Raji (cell line): ENCODE results near the gene FASTK.

Source experiments
- POLR2A ChIP-seq: IDR thresholded peaks from 2 replicates; pipeline ENCODE4 v1.6.1; 2011; ENCODE audit warnings: low read depth, low read length, control low read depth; ENCODE audit not compliant: insufficient read depth

Gene FASTK

DNA sequence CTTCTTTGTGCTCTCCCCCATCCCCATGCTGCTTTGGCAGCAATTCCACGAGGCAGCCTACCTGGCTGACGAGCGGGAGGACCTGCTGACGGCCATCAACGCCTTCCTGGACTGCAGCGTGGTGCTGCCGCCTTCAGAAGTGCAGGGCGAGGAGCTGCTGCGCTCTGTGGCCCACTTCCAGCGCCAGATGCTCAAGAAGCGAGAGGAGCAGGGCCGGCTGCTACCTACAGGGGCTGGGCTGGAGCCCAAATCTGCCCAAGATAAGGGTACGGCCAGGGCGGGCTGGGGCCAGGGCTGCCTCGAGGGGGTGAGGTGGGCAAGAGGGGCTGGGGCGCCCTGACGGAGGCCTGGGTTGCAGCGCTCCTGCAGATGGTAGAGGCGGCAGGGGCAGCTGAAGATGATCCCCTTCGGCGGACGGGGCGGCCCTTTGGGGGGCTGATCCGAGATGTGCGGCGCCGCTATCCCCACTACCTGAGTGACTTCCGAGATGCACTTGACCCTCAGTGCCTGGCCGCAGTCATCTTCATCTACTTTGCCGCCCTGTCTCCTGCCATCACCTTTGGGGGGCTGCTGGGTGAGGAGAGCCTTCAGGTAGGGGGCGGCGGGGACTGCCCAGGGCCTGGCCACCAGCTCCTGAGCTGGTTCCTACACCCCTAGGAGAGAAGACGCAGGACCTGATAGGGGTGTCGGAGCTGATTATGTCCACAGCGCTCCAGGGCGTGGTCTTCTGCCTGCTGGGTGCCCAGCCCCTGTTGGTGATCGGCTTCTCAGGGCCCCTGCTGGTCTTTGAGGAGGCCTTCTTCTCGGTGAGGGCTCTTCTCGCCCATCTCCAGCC lies 9.4 kb downstream of the FASTK start:
- no peak for TF ChIP-seq POLR2A

DNA sequence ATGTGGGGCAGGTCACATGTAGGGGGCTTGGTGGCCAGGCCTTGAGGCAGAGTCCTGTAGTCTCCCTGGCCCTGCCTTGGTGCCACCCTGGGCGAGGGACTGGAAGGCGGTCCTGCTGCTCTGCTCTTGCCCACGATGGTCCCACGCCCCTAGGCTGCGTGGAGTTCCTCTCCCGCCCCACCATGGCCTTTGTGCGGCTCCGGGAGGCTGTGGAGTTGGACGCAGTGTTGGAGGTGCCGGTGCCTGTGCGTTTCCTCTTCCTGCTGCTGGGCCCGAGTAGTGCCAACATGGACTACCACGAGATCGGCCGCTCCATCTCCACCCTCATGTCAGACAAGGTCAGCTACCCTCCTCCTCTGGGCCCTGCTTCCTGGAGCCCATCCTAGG lies 10.0 kb downstream of the FASTK start:
- TF ChIP-seq POLR2A, result no peak

GRCh38 chr7:151069841-151070573 lies 10.6 kb downstream of the FASTK start:
- no peak for TF ChIP-seq POLR2A

DNA sequence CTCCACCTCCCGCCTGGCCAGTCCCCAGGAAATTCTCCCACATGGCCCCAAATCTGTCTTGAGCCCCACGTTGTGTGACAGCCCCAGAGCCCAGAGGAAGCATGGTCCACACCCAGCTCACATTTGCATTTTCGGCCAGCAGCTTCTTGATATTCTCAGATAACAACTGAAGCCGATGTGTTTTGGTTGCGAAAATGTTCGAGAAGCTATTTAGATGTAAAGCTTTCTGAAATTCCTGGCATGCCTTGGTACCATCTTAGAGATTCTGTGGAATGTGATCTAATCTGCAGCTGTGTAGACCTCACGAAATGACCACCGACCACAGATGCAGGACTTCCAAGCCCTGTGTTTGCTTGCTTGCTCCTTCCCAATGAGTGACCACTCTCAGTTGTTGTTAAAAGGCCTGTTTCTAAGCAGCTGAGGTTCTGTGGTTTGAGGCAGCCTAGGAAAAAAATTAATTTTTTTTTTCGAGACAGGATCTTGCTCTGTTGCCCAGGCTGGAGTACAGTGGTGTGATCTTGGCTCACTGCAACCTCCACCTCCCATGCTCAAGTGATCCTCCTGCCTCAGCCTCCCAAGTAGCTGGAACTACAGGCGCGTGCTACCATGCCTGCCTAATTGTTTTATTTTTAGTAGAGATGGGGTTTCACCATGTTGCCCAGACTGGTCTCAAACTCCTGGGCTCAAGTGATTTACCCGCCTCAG lies 12.4 kb downstream of the FASTK start:
- no peak for TF ChIP-seq POLR2A

GRCh38 chr7:151066273-151066974 lies 14.2 kb downstream of the FASTK start:
- no peak for TF ChIP-seq POLR2A

- TF ChIP-seq POLR2A, result no peak
These were observed 15.1 kb downstream of the FASTK start for GRCh38 chr7:151065516-151065915.

GRCh38 chr7:151064993-151065392 lies 15.6 kb downstream of the FASTK start:
- TF ChIP-seq POLR2A, result no peak

DNA sequence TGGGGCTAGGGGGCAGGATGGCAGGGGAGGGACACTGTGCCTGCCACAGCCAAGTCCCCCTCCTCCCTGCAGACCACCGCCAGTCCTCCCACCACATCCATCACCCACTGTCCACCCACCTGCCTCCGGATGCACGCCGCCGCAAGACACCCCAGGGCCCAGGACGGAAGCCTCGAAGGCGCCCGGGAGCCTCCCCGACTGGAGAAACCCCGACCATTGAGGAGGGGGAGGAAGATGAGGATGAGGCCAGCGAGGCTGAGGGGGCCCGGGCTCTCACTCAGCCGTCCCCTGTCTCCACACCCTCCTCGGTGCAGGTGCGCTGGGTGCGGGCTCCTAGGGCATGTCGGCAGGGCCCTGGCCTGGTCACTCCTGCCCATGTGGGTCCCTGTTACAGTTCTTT lies 16.2 kb downstream of the FASTK start:
- TF ChIP-seq POLR2A, result no peak

GRCh38 chr7:151063212-151063561 lies 17.4 kb downstream of the FASTK start:
- no peak for TF ChIP-seq POLR2A

GRCh38 chr7:151062399-151063211 lies 18.0 kb downstream of the FASTK start:
- no peak for TF ChIP-seq POLR2A

DNA sequence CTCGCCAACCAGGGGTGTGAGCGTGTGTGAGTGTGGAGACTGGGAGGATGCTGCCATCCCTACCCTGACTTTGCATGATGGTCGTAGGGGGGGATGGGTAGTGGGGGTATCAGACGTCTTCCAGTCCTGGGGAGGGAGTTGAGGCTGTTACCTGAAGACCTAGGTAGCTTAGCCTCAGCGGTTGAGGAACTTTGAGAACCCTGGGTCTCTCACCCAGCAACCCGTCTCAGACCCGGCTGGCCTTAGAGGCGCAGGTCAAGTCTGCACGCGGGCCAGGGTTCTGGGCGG lies 18.6 kb downstream of the FASTK start:
- no peak for TF ChIP-seq POLR2A

- no peak for TF ChIP-seq POLR2A
These were observed 19.1 kb downstream of the FASTK start for GRCh38 chr7:151061213-151062110.

- TF ChIP-seq POLR2A, result no peak
These were observed 20.0 kb downstream of the FASTK start for GRCh38 chr7:151060416-151061212.

GRCh38 chr7:151060113-151060415 lies 20.5 kb downstream of the FASTK start:
- TF ChIP-seq POLR2A, result no peak
